KBM-7 (cell line): ENCODE data around the gene MTPN.

ENCODE experiments used
- DNase-seq: peaks from one replicate; pipeline ENCODE4 v3.0.0-alpha.2; 2015
- in situ Hi-C: fragments of 300-500 bp; cut with MboI; formaldehyde crosslinking; loops from 2 replicates; pipeline ENCODE4 v1.14.3; 2020; ENCODE audit warnings: low sequenced_read_pairs, low pct_unique_long_range_greater_than_20kb, mixed read lengths

The MTPN gene

GRCh38 chr7:135977007-135977741 lies at the start of gene MTPN:
MTPN (minus strand) TSS chr7:135977359; CDS start chr7:135977100, 259 bp downstream.
- DNase-seq = peak; percentile 98
- in situ Hi-C loops = no loop called here

DNA sequence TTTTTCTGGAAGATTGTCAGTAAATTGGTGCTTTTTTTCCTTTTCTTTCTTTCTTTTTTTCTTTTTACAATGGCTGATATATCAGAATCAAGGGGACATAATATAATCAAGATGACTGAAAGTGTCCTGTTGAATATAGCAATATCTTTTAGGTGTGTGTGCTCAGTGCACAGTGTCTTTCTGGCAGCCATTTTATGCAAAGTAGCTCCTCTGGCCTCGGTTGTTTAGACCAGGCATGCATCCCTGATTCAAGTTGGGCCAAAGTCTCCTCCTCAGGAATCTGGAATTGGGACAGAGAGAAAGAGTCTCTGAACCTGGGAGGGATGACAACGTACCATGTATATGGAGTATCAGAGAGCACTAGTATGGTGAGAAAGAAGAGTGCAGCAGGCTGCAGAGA lies 49.0 kb upstream of the MTPN start:
- DNase-seq = no peak
- in situ Hi-C loops = no loop called here

DNA sequence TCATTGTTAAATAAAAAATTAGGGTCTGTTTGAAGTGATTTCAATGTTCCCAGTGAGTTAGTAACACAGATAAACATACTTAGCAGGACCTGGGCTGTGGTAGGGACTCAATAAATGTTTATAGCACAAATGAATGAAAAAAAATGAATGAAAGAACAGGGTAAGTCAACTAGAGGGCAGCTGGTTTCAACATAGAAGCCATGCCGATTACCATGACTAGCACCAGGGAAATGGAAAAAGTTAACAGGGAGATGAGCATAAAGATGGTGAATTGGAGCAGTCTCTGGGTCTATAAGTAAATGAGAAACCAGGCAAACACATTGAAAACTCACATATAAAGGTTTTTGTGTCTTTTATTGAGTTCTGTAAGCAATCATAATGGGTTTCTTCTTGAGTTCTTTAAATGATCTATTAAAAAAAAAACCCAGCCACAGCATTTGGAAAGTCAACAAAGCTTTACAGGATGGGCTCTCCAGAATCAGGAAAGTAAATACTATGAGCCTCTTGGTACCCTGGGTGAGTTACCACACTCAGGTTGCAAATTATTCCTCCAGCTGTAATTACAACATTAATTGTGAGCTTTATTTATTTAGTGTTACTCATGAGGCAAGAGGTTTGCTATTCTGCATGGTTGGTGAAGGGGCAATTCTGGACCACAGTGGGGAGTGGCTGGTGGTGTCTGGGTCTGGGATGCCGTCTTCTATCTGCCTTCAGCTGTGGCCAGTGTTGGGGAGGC lies 46.1 kb upstream of the MTPN start:
- DNase-seq = no peak
- in situ Hi-C loops = loop anchor here (25.0 kb wide), 1 partner anchor 211 kb away; no protein-coding TSS in a partner anchor

DNA sequence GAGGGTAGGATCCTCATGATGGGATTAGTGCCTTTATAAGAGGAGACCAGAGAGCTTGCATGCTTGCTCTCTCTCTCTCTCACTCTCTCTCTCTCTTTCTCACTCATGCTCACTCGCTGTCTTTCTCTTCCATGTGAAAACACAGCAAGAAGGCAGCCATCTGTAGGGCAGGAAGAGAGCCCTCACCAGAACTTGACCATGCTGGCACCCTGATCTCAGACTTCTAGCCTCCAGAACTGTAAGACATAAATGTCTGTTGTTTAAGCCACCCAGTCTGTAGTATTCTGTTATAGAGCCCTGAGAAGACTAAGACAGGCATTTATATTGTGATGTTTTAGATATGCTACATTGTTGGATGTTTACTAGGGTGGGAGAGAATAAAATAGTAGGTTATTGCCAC lies 43.4 kb upstream of the MTPN start:
- in situ Hi-C loops = loop anchor here (25.0 kb wide), 1 partner anchor 208 kb away; no protein-coding TSS in a partner anchor
- DNase-seq = no peak

DNA sequence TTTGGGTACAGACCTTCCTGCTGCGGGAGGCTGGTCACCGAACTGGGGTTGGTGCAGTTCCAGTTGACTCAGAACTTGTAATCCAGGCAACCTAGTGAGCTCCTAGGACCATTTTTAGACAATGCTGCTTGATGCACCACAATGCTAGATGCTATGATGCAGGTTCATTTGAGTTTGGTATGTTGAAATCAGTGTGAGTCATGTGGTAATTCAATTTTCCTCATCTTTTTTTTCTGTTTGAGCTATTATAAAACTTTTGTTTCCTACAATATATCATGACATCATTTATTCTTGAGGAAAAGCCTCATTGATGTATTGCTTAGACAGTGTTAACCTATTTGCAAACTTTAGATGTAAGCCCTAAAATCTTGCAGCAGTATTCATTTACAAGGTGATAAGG lies 40.9 kb upstream of the MTPN start:
- in situ Hi-C loops = loop anchor here (25.0 kb wide), 1 partner anchor 206 kb away; no protein-coding TSS in a partner anchor
- DNase-seq = no peak

- in situ Hi-C loops = loop anchor here (25.0 kb wide), 1 partner anchor 205 kb away; no protein-coding TSS in a partner anchor
- DNase-seq = no peak
Observed at GRCh38 chr7:136016649-136017395, 39.7 kb upstream of the MTPN start.

DNA sequence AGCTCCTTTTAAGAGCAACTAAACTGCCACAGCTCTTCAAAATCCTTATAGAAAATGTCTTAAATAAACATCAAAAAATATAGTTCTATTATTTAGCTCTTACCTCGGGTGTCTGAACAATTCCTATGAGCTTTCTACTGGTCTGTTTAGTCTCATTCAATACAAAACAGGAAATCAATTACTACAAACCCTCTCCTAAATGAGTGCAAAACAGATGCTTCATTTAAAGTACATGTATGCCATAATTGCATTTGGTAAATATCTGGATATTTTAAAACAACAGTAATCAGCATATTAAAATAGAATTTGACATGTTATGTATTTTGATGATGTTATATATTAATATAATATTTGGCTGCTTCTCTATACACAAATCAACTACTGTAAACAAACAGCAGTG lies 38.5 kb upstream of the MTPN start:
- no peak for DNase-seq
- in situ Hi-C loops = loop anchor here (25.0 kb wide), 1 partner anchor 203 kb away; no protein-coding TSS in a partner anchor

DNA sequence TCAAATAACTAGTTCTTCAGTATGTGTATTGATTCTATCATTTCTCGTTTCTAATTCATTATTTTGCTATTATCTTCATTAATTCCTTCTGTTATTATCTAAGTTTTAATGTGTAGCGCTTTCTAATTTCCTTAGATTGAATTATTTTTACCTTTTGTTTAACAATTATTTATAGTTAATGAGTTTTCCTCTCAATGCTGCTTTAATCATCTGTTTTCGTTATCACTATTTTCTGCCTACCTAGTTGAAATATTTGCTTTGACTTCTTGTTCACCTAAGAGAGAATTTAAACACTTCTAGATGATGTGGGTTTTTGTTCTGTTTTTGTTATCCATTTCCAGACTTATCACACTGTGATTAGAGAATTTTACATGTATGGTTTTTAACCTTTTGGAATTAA lies 37.5 kb upstream of the MTPN start:
- in situ Hi-C loops = loop anchor here (25.0 kb wide), 1 partner anchor 202 kb away; no protein-coding TSS in a partner anchor
- no peak for DNase-seq

GRCh38 chr7:136012238-136012637 lies 35.1 kb upstream of the MTPN start:
- in situ Hi-C loops = loop anchor here (25.0 kb wide), 1 partner anchor 200 kb away; no protein-coding TSS in a partner anchor
- no peak for DNase-seq

DNA sequence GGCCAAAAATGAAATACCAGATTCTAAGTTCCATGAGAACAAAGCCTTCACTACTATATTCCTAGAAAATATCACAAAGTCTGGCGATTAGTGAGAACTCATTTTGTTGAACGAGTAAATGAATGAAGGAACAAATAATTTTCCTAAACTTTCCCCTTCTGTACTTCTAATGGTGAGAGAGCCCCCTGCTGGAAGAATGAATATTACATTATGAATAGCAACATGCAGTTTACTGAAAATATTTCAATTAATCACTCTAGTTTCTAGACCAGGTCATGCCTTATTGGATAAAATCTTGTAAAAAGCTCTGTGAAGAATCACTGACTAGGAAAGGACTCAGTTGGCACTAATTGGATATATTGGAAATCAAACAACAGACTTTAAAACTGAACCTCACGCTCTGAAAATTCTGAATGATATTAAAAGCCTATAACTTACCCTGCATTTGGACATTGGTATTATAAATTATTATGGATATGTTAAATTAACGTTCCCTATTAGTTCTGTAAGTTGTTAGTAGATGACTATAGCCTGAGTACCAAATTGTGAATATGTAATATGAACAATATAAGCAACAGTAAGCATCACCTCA lies 32.4 kb upstream of the MTPN start:
- in situ Hi-C loops = loop anchor here (25.0 kb wide), 1 partner anchor 197 kb away; no protein-coding TSS in a partner anchor
- DNase-seq = peak; percentile 50

DNA sequence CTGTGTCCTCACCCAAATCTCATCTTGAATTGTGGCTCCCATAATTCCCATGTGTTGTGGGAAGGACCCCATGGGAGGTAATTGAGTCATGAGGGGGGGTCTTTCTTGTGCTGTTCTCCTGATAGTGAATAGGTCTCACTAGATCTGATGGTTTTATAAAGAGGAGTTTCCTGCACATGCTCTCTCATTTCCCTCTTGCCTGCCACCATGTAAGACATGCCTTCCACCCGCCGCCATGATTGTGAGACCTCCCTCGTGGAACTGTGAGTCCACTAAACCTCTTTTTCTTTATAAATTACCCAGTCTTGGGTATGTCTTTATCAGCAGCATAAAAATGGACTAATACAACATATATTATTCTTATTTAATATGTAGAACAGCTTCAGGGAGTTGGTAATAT lies 29.0 kb upstream of the MTPN start:
- no peak for DNase-seq
- in situ Hi-C loops = loop anchor here (25.0 kb wide), 1 partner anchor 194 kb away; no protein-coding TSS in a partner anchor

GRCh38 chr7:136004083-136004482 lies 26.9 kb upstream of the MTPN start:
- DNase-seq = no peak
- in situ Hi-C loops = loop anchor here (25.0 kb wide), 1 partner anchor 192 kb away; no protein-coding TSS in a partner anchor

- no peak for DNase-seq
- in situ Hi-C loops = loop anchor here (25.0 kb wide), 1 partner anchor 191 kb away; no protein-coding TSS in a partner anchor
Observed at GRCh38 chr7:136002802-136003201, 25.6 kb upstream of the MTPN start.

- DNase-seq = no peak
- in situ Hi-C loops = loop anchor here (25.0 kb wide), 1 partner anchor 188 kb away; no protein-coding TSS in a partner anchor
Observed at GRCh38 chr7:136000288-136000913, 23.2 kb upstream of the MTPN start.

DNA sequence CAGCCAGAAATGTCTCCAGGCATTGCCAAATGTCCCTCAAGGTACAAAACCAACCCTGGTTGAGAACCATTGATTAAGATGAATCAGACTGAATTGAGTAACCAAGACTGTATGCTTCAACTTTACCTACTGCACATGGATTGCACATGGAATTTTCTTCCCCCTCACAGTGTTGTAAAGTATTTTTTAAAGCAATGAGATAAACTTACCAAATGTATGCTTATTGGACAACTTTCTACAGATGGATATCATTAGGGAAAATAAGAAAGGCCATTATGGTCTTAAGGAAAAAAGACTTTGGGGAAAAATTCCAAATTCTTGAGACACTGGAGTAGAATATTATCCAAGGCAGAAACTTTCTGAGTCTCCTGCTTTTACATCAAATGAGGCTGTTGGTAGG lies 20.9 kb upstream of the MTPN start:
- no peak for DNase-seq
- in situ Hi-C loops = no loop called here

- in situ Hi-C loops = no loop called here
- DNase-seq = no peak
Observed at GRCh38 chr7:135995748-135996147, 18.6 kb upstream of the MTPN start.

DNA sequence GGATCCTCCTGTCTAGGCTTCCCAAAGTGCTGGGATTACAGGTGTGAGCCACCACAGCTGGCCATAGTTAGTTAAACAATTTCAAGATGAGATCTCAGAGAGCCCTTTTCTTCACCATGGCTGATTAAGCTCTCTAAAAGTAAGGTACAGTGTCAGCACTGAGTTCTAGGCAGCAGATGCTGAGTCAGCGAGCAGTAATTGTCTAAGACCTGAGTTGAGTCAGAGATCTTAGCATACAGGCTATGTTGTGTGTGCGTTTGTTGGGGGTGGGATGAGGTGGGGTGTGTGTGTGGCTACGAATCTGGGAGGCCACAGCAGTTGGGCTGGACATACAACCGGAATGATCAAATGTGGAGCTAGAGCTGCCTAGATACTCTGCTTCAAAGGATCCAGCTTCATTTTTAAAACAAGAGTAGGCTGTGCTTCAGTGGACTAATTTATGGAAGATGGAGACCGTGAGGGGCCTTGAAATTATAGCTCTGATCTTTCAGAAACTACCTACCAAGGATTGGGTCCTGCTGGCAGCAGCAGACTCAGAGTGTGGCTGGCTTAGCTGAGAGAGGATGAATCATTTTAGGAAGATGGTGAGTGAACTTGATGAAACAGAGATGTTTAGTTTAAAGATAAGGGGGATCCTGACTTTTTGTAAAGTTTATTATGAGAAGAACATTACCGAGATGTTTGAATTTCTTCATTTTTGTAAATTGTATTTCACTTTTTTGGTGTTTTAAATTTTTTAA lies 17.5 kb upstream of the MTPN start:
- in situ Hi-C loops = no loop called here
- DNase-seq = no peak

GRCh38 chr7:135993950-135994349 lies 16.8 kb upstream of the MTPN start:
- in situ Hi-C loops = no loop called here
- no peak for DNase-seq
